H9 (cell line): Measurements from ENCODE around the gene OR8B12. TPM values are rescaled to one million over a fixed set of nuclear protein-coding genes. Genes with fewer than 3 reads are reported as not detected.

Experiments
- DNase-seq: peaks from one replicate; pipeline ENCODE4 v3.0.0-alpha.2; 2017
- H2AFZ ChIP-seq: one replicate; pipeline ENCODE4 v1.6.1; 2013; ENCODE audit warnings: mild to moderate bottlenecking, low read length, control low read depth, moderate library complexity
- H2AK5ac ChIP-seq: 2 replicates; pipeline ENCODE4 v1.6.1; 2013; ENCODE audit warnings: low read length, control low read depth, mixed read lengths; ENCODE audit not compliant: insufficient read length
- H2BK120ac ChIP-seq: one replicate; pipeline ENCODE4 v1.6.1; 2013; ENCODE audit warnings: low read depth, mild to moderate bottlenecking, low read length, control low read depth, inconsistent platforms; ENCODE audit not compliant: poor library complexity, severe bottlenecking
- H2BK12ac ChIP-seq: 2 replicates; pipeline ENCODE4 v1.6.1; 2013; ENCODE audit warnings: low read length, control low read depth, mixed read lengths, low read depth; ENCODE audit not compliant: insufficient read length
- H2BK15ac ChIP-seq: 2 replicates; pipeline ENCODE4 v1.6.1; 2013; ENCODE audit warnings: low read depth, low read length, control low read depth
- H2BK20ac ChIP-seq: one replicate; pipeline ENCODE4 v1.6.1; 2013; ENCODE audit warnings: low read depth, mild to moderate bottlenecking, low read length, control low read depth, inconsistent platforms; ENCODE audit not compliant: poor library complexity, severe bottlenecking
- H2BK5ac ChIP-seq: 2 replicates; pipeline ENCODE4 v1.6.1; 2013; ENCODE audit warnings: low read length, control low read depth, mixed read lengths; ENCODE audit not compliant: insufficient read length
- H3K14ac ChIP-seq: 2 replicates; pipeline ENCODE4 v1.6.1; 2013; ENCODE audit warnings: low read length, control low read depth; ENCODE audit not compliant: insufficient read depth
- H3K18ac ChIP-seq: 2 replicates; pipeline ENCODE4 v1.6.1; 2013; ENCODE audit warnings: low read depth, mild to moderate bottlenecking, mixed read lengths, low read length, control low read depth; ENCODE audit not compliant: insufficient read length
- H3K23ac ChIP-seq: 2 replicates; pipeline ENCODE4 v1.6.1; 2013; ENCODE audit warnings: low read length, control low read depth, mixed read lengths, low read depth; ENCODE audit not compliant: insufficient read length
- H3K23me2 ChIP-seq: 2 replicates; pipeline ENCODE4 v1.6.1; 2013; ENCODE audit warnings: low read depth, mild to moderate bottlenecking, mixed read lengths, low read length, control low read depth; ENCODE audit not compliant: insufficient read length, poor library complexity, severe bottlenecking
- H3K27ac ChIP-seq: 2 replicates; pipeline ENCODE4 v1.5.1; 2013; ENCODE audit warnings: low read length, control low read depth, mixed read lengths, low read depth; ENCODE audit not compliant: insufficient read length
- H3K27me3 ChIP-seq: 2 replicates; pipeline ENCODE4 v1.6.1; 2013; ENCODE audit warnings: low read length, control low read depth, inconsistent platforms; ENCODE audit not compliant: insufficient read depth
- H3K4ac ChIP-seq: 2 replicates; pipeline ENCODE4 v1.6.1; 2013; ENCODE audit warnings: low read depth, mild to moderate bottlenecking, control low read depth, inconsistent platforms, low read length, moderate library complexity
- H3K4me1 ChIP-seq: 2 replicates; pipeline ENCODE4 v1.6.1; 2013; ENCODE audit warnings: low read length, control low read depth, inconsistent platforms; ENCODE audit not compliant: insufficient read depth
- H3K4me2 ChIP-seq: 2 replicates; pipeline ENCODE4 v1.6.1; 2013; ENCODE audit warnings: low read length, control low read depth, mixed read lengths; ENCODE audit not compliant: insufficient read length, insufficient read depth
- H3K56ac ChIP-seq: 2 replicates; pipeline ENCODE4 v1.6.1; 2013; ENCODE audit warnings: low read depth, mild to moderate bottlenecking, mixed read lengths, low read length, control low read depth; ENCODE audit not compliant: insufficient read length
- H3K79me1 ChIP-seq: 2 replicates; pipeline ENCODE4 v1.6.1; 2013; ENCODE audit warnings: low read depth, mild to moderate bottlenecking, moderate library complexity, low read length, control low read depth, inconsistent platforms; ENCODE audit not compliant: insufficient read depth, poor library complexity, severe bottlenecking
- H3K79me2 ChIP-seq: 2 replicates; pipeline ENCODE4 v1.6.1; 2013; ENCODE audit warnings: low read length, control low read depth, inconsistent platforms; ENCODE audit not compliant: insufficient read depth
- H3K9ac ChIP-seq: 2 replicates; pipeline ENCODE4 v1.6.1; 2013; ENCODE audit warnings: low read length, control low read depth, mixed read lengths; ENCODE audit not compliant: insufficient read length; ENCODE audit errors: extremely low read depth
- H3K9me3 ChIP-seq: one replicate; pipeline ENCODE4 v1.6.1; 2013; ENCODE audit warnings: low read depth, low read length, inconsistent platforms; ENCODE audit not compliant: control insufficient read depth
- H3T11ph ChIP-seq: one replicate; pipeline ENCODE4 v1.6.1; 2013; ENCODE audit warnings: mild to moderate bottlenecking, low read length, control low read depth, inconsistent platforms
- H4K20me1 ChIP-seq: one replicate; pipeline ENCODE4 v1.6.1; 2013; ENCODE audit not compliant: control insufficient read depth, insufficient read length, insufficient read depth
- H4K5ac ChIP-seq: 2 replicates; pipeline ENCODE4 v1.6.1; 2013; ENCODE audit warnings: low read depth, mild to moderate bottlenecking, mixed read lengths, low read length, control low read depth; ENCODE audit not compliant: insufficient read length
- H4K8ac ChIP-seq: replicated peaks from 2 replicates; pipeline ENCODE4 v1.6.1; 2013; ENCODE audit warnings: low read length, control low read depth, mixed read lengths, low read depth; ENCODE audit not compliant: insufficient read length
- H4K91ac ChIP-seq: 2 replicates; pipeline ENCODE4 v1.6.1; 2013; ENCODE audit warnings: low read depth, mild to moderate bottlenecking, moderate library complexity, mixed read lengths, low read length, control low read depth; ENCODE audit not compliant: insufficient read length
- H3K27ac Mint-ChIP-seq, 3 experiments: 2 replicates in 2 of 3; 3 replicates in 1 of 3; pipeline ENCODE4 v1.8.0; 2020 to 2021; ENCODE audit warnings: mixed read lengths in 3 of 3, mild to moderate bottlenecking in 1 of 3, moderate library complexity in 1 of 3
- H3K27me3 Mint-ChIP-seq: 2 replicates; pipeline ENCODE4 v1.8.0; 2021; ENCODE audit warnings: low read depth, mild to moderate bottlenecking, moderate library complexity, mixed read lengths
- H3K36me3 Mint-ChIP-seq, 3 experiments: 2 replicates in 2 of 3; 3 replicates in 1 of 3; pipeline ENCODE4 v1.8.0; 2020 to 2021; ENCODE audit warnings: low read depth in 3 of 3, mixed read lengths in 3 of 3; ENCODE audit not compliant: insufficient read depth in 1 of 3
- H3K4me1 Mint-ChIP-seq, 2 experiments: 2 replicates each; pipeline ENCODE4 v1.8.0; 2020; ENCODE audit warnings: mixed read lengths in 2 of 2
- H3K4me3 Mint-ChIP-seq, 2 experiments: 2 replicates in 1 of 2; 3 replicates in 1 of 2; pipeline ENCODE4 v1.8.0; 2020 to 2021; ENCODE audit warnings: mild to moderate bottlenecking in 2 of 2, mixed read lengths in 2 of 2, moderate library complexity in 1 of 2
- H3K9me3 Mint-ChIP-seq, 2 experiments: 2 replicates in 1 of 2; 3 replicates in 1 of 2; pipeline ENCODE4 v1.8.0; 2020; ENCODE audit warnings: mild to moderate bottlenecking in 2 of 2, mixed read lengths in 2 of 2, moderate library complexity in 1 of 2
- WGBS: extraction: QIAGEN DNeasy Blood & Tissue Kit; methylation state at CpG from one replicate; pipeline ENCODE4 v1.1.7; 2013; ENCODE audit warnings: missing lambda C conversion rate, low lambda C conversion rate, mixed read lengths; ENCODE audit not compliant: insufficient read length; ENCODE audit errors: extremely low coverage; 5-methylcytosine and 5-hydroxymethylcytosine counted together
- total RNA-seq: library from RNA; stranded (reverse); gene quantifications from 2 replicates; pipeline ENCODE4 v1.2.1, GENCODE V29; 2021
- TF ChIP-seq, protein P1 (sequence below): fragments of 200-600 bp; sonication (generic); conservative IDR thresholded peaks from 3 replicates; pipeline ENCODE4 v1.8.0; 2021; ENCODE audit warnings: antibody characterized with exemption, mild to moderate bottlenecking

OR8B12 gene
- total RNA-seq, 1 experiment from 2014 or later, result not detected

DNA sequence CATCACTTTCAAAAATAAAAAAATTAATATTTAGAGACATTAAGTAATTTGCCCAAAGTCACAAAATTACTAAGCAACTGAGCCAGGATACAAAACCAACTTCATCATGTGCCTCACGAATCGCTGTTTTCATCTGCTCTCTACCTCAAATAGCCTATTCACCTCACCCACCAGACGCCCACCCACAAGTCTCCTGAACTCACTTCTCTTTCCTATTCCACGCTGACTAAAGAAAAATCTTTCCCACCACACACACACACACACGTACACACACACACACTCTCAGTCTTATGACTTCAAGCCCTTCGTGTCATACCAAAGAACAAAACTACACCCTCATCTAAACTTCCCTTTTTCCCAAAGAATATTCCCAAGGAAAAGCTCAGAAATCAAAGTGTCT lies 2.2 kb downstream of the OR8B12 start:
- no peak overlapping the region for H3K4me3 Mint-ChIP-seq
- Histone ChIP-seq H2BK15ac (no peak overlapping the region), H3K9ac (no peak overlapping the region), H2AK5ac (no peak overlapping the region), H2BK120ac (no peak overlapping the region), H4K5ac (no peak overlapping the region), H3K14ac (no peak overlapping the region), H4K8ac (no peak overlapping the region), H2BK12ac (no peak overlapping the region), H3T11ph (no peak overlapping the region), H3K56ac (no peak overlapping the region), H2AFZ (no peak overlapping the region), H3K9me3 (no peaks in the 10 kb centered on the region), H3K27ac (no peak overlapping the region), H3K23me2 (no peaks in the 10 kb centered on the region), H3K4me2 (no peak overlapping the region), H3K18ac (no peak overlapping the region), H2BK5ac (no peak overlapping the region), H3K4me1 (no peaks in the 10 kb centered on the region), H4K91ac (no peak overlapping the region), H3K79me1 (no peaks in the 10 kb centered on the region), H4K20me1 (no peaks in the 10 kb centered on the region), H3K79me2 (no peaks in the 10 kb centered on the region), H2BK20ac (no peak overlapping the region), H3K4ac (no peak overlapping the region), H3K23ac (no peak overlapping the region), H3K27me3 (no peaks in the 10 kb centered on the region)
- H3K9me3 Mint-ChIP-seq, result no peaks in the 10 kb centered on the region
- DNase-seq, result no peak
- no peak overlapping the region for H3K27ac Mint-ChIP-seq
- H3K4me1 Mint-ChIP-seq, result peaks cover 10 to 11% of the 10 kb centered on the region in 2 experiments
- TF ChIP-seq, protein P1, sequence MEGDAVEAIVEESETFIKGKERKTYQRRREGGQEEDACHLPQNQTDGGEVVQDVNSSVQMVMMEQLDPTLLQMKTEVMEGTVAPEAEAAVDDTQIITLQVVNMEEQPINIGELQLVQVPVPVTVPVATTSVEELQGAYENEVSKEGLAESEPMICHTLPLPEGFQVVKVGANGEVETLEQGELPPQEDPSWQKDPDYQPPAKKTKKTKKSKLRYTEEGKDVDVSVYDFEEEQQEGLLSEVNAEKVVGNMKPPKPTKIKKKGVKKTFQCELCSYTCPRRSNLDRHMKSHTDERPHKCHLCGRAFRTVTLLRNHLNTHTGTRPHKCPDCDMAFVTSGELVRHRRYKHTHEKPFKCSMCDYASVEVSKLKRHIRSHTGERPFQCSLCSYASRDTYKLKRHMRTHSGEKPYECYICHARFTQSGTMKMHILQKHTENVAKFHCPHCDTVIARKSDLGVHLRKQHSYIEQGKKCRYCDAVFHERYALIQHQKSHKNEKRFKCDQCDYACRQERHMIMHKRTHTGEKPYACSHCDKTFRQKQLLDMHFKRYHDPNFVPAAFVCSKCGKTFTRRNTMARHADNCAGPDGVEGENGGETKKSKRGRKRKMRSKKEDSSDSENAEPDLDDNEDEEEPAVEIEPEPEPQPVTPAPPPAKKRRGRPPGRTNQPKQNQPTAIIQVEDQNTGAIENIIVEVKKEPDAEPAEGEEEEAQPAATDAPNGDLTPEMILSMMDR, result no peak
- H3K36me3 Mint-ChIP-seq, result no peaks in the 10 kb centered on the region
- WGBS, result no CpG with 5 or more reads among the region's 6 CpGs
- H3K27me3 Mint-ChIP-seq, result no peaks in the 10 kb centered on the region; the same call in 1 of the 2 replicates
